Measurements from ENCODE around the gene ADAMTSL1.

GRCh38 chr9:18926513-18926912 is 452.6 kb downstream of the ADAMTSL1 start:
- TF ChIP-seq ZNF281 (CRISPR knock-in tag; IDR thresholded peaks at IDR 0.05) (no peak), CTCF (IDR thresholded peaks at IDR 0.05) (no peak), CBFB (CRISPR knock-in tag; IDR thresholded peaks at IDR 0.05; ENCODE audit: low read depth) (no peak), RELA (CRISPR knock-in tag; IDR thresholded peaks at IDR 0.05; ENCODE audit: borderline replicate concordance) (no peak), MAX (CRISPR knock-in tag; IDR thresholded peaks at IDR 0.05) (no peak), JUN (CRISPR knock-in tag; IDR thresholded peaks at IDR 0.05) (no peak), IRF2 (CRISPR knock-in tag; IDR thresholded peaks at IDR 0.05; ENCODE audit: borderline replicate concordance, low read depth) (no peak), CREB1 (CRISPR knock-in tag; IDR thresholded peaks at IDR 0.05) (no peak), NR2C2 (CRISPR knock-in tag; IDR thresholded peaks at IDR 0.05) (no peak), ESRRA (CRISPR knock-in tag; IDR thresholded peaks at IDR 0.05; ENCODE audit: borderline replicate concordance) (no peak)
- TF ChIP-seq, protein P1, sequence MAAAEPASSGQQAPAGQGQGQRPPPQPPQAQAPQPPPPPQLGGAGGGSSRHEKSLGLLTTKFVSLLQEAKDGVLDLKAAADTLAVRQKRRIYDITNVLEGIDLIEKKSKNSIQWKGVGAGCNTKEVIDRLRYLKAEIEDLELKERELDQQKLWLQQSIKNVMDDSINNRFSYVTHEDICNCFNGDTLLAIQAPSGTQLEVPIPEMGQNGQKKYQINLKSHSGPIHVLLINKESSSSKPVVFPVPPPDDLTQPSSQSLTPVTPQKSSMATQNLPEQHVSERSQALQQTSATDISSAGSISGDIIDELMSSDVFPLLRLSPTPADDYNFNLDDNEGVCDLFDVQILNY (CRISPR knock-in tag; IDR thresholded peaks at IDR 0.05), result no peak
- TF ChIP-seq, protein P2, sequence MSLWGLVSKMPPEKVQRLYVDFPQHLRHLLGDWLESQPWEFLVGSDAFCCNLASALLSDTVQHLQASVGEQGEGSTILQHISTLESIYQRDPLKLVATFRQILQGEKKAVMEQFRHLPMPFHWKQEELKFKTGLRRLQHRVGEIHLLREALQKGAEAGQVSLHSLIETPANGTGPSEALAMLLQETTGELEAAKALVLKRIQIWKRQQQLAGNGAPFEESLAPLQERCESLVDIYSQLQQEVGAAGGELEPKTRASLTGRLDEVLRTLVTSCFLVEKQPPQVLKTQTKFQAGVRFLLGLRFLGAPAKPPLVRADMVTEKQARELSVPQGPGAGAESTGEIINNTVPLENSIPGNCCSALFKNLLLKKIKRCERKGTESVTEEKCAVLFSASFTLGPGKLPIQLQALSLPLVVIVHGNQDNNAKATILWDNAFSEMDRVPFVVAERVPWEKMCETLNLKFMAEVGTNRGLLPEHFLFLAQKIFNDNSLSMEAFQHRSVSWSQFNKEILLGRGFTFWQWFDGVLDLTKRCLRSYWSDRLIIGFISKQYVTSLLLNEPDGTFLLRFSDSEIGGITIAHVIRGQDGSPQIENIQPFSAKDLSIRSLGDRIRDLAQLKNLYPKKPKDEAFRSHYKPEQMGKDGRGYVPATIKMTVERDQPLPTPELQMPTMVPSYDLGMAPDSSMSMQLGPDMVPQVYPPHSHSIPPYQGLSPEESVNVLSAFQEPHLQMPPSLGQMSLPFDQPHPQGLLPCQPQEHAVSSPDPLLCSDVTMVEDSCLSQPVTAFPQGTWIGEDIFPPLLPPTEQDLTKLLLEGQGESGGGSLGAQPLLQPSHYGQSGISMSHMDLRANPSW (CRISPR knock-in tag; conservative IDR thresholded peaks at IDR 0.05; ENCODE audit: low read depth), result no peak
- TF ChIP-seq, protein P3, sequence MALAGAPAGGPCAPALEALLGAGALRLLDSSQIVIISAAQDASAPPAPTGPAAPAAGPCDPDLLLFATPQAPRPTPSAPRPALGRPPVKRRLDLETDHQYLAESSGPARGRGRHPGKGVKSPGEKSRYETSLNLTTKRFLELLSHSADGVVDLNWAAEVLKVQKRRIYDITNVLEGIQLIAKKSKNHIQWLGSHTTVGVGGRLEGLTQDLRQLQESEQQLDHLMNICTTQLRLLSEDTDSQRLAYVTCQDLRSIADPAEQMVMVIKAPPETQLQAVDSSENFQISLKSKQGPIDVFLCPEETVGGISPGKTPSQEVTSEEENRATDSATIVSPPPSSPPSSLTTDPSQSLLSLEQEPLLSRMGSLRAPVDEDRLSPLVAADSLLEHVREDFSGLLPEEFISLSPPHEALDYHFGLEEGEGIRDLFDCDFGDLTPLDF (CRISPR knock-in tag; IDR thresholded peaks at IDR 0.05), result no peak
- TF ChIP-seq, protein P4, sequence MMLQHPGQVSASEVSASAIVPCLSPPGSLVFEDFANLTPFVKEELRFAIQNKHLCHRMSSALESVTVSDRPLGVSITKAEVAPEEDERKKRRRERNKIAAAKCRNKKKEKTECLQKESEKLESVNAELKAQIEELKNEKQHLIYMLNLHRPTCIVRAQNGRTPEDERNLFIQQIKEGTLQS (CRISPR knock-in tag; conservative IDR thresholded peaks at IDR 0.05), result no peak
